Suprapubic skin (tissue), 4 donors: ENCODE data around the gene MCF2L.

Experiments used
- EP300 ChIP-seq: sonication (generic); formaldehyde crosslinking; IDR thresholded peaks from one replicate; pipeline ENCODE4 v1.6.1; 2017; ENCODE audit warnings: antibody characterized with exemption
- POLR2A ChIP-seq, 2 donors: fragments of 450-650 bp; IDR thresholded peaks; one replicate each; pipeline ENCODE4 v1.6.1; 2017; ENCODE audit warnings: antibody characterized with exemption in 2 of 2, mild to moderate bottlenecking in 2 of 2, moderate library complexity in 2 of 2
- POLR2AphosphoS5 ChIP-seq, 3 donors: sonication (generic); formaldehyde crosslinking; IDR thresholded peaks; one replicate each; pipeline ENCODE4 v1.6.1; 2017; ENCODE audit warnings: antibody characterized with exemption in 3 of 3
- TF ChIP-seq, protein P1 (sequence below), 2 donors: fragments of 200-600 bp in 1 of 2; fragments of 450-650 bp in 1 of 2; sonication (generic) in 1 of 2; IDR thresholded peaks; one replicate each; pipeline ENCODE4 v1.5.1; 2016 to 2019; ENCODE audit warnings: antibody characterized with exemption in 2 of 2, mild to moderate bottlenecking in 1 of 2, moderate library complexity in 1 of 2

GRCh38 chr13:113031465-113031864 is 62.5 kb downstream of the MCF2L start:
- TF ChIP-seq, protein P1, sequence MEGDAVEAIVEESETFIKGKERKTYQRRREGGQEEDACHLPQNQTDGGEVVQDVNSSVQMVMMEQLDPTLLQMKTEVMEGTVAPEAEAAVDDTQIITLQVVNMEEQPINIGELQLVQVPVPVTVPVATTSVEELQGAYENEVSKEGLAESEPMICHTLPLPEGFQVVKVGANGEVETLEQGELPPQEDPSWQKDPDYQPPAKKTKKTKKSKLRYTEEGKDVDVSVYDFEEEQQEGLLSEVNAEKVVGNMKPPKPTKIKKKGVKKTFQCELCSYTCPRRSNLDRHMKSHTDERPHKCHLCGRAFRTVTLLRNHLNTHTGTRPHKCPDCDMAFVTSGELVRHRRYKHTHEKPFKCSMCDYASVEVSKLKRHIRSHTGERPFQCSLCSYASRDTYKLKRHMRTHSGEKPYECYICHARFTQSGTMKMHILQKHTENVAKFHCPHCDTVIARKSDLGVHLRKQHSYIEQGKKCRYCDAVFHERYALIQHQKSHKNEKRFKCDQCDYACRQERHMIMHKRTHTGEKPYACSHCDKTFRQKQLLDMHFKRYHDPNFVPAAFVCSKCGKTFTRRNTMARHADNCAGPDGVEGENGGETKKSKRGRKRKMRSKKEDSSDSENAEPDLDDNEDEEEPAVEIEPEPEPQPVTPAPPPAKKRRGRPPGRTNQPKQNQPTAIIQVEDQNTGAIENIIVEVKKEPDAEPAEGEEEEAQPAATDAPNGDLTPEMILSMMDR (IDR thresholded peaks at IDR 0.05): no peak
- TF ChIP-seq POLR2AphosphoS5 (IDR thresholded peaks at IDR 0.05) (no peak), POLR2A (IDR thresholded peaks at IDR 0.05) (no peak), EP300 (no peak)
